Measurements from ENCODE around the gene UCN. TPM values are rescaled to one million over a fixed set of nuclear protein-coding genes. Genes with fewer than 3 reads are reported as not detected.

UCN gene
- polyA plus RNA-seq, 1 donor (not counting 4 experiments of a cell fraction or from before 2014, with no cell fraction given) = 0.10 TPM

GRCh38 chr2:27347641-27348040, 39.4 kb upstream of the UCN start:
- DNase-seq (ENCODE audit: low read depth, low spot score) (no peak), FAIRE-seq (no peak)
- no peaks in the 10 kb centered on the region for H3K4me1 ChIP-seq (ENCODE audit: control insufficient read depth, extremely low read depth, insufficient read depth, low read length)
- no peak overlapping the region for H3K27ac ChIP-seq (ENCODE audit: control insufficient read depth, insufficient read depth, low read length)
- H2AFZ ChIP-seq (ENCODE audit: control insufficient read depth, low read length) = no peak overlapping the region
- H4K20me1 ChIP-seq (ENCODE audit: control insufficient read depth, extremely low read depth, insufficient read depth, low read length) = no peaks in the 10 kb centered on the region
- no peak overlapping the region for H3K4me3 ChIP-seq (ENCODE audit: control insufficient read depth in 2 of 3, extremely low read depth in 1 of 3, insufficient read depth in 2 of 3, low read depth in 1 of 3, low read length in 3 of 3)
- peaks cover 8 to 11% of the 10 kb centered on the region in 2 experiments for H3K36me3 ChIP-seq (ENCODE audit: control insufficient read depth in 2 of 2, extremely low read depth in 1 of 2, insufficient read depth in 2 of 2, low read length in 2 of 2)
- H3K9me1 ChIP-seq (ENCODE audit: control insufficient read depth, extremely low read depth, insufficient read depth, low read length) = no peaks in the 10 kb centered on the region
- no peak overlapping the region for H3K4me2 ChIP-seq (ENCODE audit: control insufficient read depth, extremely low read depth, insufficient read depth, low read depth, low read length)
- H3K9me3 ChIP-seq (ENCODE audit: control insufficient read depth, low read depth, low read length) = no peaks in the 10 kb centered on the region
- no peak for TF ChIP-seq EZH2 (IDR thresholded peaks at IDR 0.05; ENCODE audit: low read length)
- no peak overlapping the region for H3K9ac ChIP-seq (ENCODE audit: control insufficient read depth, extremely low read depth, insufficient read depth, low read length)
- dilution Hi-C loops (cut with MboI; ENCODE audit: extremely low pct_ligation_motif_present, low sequenced_read_pairs) = no loop called here
- H3K79me2 ChIP-seq (ENCODE audit: control insufficient read depth, insufficient read depth, low read length) = peaks cover 82% of the 10 kb centered on the region
- H3K27me3 ChIP-seq (ENCODE audit: control insufficient read depth, extremely low read depth, insufficient read depth, low read length) = no peaks in the 10 kb centered on the region

DNA sequence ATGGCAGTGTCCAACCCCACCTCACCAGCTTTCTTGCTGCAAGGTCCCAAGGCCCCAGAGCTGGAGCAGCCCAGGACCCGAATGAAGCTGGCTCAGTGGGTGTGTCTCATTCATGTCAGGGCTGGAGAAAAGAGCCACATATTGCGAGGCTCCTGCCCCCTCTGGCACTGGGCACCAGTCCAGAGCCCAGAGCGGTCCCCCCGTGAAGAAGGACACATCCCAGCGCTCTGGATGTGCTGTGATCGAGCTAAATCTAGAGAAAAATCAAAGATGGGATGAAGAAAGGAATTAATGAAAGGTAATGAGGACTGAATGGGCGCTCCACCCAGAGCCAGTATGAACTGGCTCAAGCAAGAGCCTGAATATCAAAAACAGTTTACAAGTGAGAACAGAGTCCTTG, 27.9 kb upstream of the UCN start:
- Histone ChIP-seq H3K4me2 (ENCODE audit: control insufficient read depth, extremely low read depth, insufficient read depth, low read depth, low read length) (no peak overlapping the region), H3K9ac (ENCODE audit: control insufficient read depth, extremely low read depth, insufficient read depth, low read length) (no peak overlapping the region), H3K9me1 (ENCODE audit: control insufficient read depth, extremely low read depth, insufficient read depth, low read length) (no peaks in the 10 kb centered on the region), H3K79me2 (ENCODE audit: control insufficient read depth, insufficient read depth, low read length) (no peaks in the 10 kb centered on the region), H3K9me3 (ENCODE audit: control insufficient read depth, low read depth, low read length) (no peaks in the 10 kb centered on the region), H3K27ac (ENCODE audit: control insufficient read depth, insufficient read depth, low read length) (no peak overlapping the region), H2AFZ (ENCODE audit: control insufficient read depth, low read length) (no peak overlapping the region), H3K4me3 (ENCODE audit: control insufficient read depth in 2 of 3, extremely low read depth in 1 of 3, insufficient read depth in 2 of 3, low read depth in 1 of 3, low read length in 3 of 3) (no peak overlapping the region), H3K27me3 (ENCODE audit: control insufficient read depth, extremely low read depth, insufficient read depth, low read length) (no peaks in the 10 kb centered on the region), H3K4me1 (ENCODE audit: control insufficient read depth, extremely low read depth, insufficient read depth, low read length) (no peaks in the 10 kb centered on the region), H4K20me1 (ENCODE audit: control insufficient read depth, extremely low read depth, insufficient read depth, low read length) (no peaks in the 10 kb centered on the region), H3K36me3 (ENCODE audit: control insufficient read depth in 2 of 2, extremely low read depth in 1 of 2, insufficient read depth in 2 of 2, low read length in 2 of 2) (peaks cover 39 to 41% of the 10 kb centered on the region in 2 experiments)
- dilution Hi-C loops (cut with MboI; ENCODE audit: extremely low pct_ligation_motif_present, low sequenced_read_pairs) = no loop called here
- no peak for FAIRE-seq
- DNase-seq (ENCODE audit: low read depth, low spot score) = no peak
- TF ChIP-seq, protein P1, sequence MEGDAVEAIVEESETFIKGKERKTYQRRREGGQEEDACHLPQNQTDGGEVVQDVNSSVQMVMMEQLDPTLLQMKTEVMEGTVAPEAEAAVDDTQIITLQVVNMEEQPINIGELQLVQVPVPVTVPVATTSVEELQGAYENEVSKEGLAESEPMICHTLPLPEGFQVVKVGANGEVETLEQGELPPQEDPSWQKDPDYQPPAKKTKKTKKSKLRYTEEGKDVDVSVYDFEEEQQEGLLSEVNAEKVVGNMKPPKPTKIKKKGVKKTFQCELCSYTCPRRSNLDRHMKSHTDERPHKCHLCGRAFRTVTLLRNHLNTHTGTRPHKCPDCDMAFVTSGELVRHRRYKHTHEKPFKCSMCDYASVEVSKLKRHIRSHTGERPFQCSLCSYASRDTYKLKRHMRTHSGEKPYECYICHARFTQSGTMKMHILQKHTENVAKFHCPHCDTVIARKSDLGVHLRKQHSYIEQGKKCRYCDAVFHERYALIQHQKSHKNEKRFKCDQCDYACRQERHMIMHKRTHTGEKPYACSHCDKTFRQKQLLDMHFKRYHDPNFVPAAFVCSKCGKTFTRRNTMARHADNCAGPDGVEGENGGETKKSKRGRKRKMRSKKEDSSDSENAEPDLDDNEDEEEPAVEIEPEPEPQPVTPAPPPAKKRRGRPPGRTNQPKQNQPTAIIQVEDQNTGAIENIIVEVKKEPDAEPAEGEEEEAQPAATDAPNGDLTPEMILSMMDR (optimal IDR thresholded peaks at IDR 0.05 in 1 of 3, IDR thresholded peaks at IDR 0.05 in 1 of 3, conservative IDR thresholded peaks at IDR 0.05 in 1 of 3; ENCODE audit: extremely low read depth in 1 of 3, insufficient read depth in 2 of 3, low read length in 3 of 3) = no peak
- TF ChIP-seq EZH2 (IDR thresholded peaks at IDR 0.05; ENCODE audit: low read length) = no peak

DNA sequence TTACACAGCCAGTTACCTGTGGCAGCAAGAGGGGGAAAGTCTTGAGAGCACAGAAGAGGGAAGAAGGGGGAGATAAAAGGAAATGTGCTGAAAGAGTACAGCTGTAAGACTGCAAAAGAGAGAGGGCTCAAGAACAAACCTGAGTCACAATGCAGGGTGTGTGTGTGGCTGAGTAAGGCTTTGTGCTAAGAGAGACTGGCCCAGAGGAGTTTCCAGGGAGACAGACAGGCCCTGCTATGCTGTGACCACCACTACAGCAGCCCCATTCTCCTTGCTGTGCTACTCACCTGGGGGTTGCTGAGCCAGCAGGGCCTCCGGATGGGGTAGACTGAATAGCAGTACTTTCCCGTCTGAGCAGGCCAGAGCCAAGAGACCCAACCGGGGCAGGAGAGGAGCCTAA, 27.1 kb upstream of the UCN start:
- dilution Hi-C loops (cut with MboI; ENCODE audit: extremely low pct_ligation_motif_present, low sequenced_read_pairs) = no loop called here

More for the DNA sequence above, 27.1 kb upstream of the UCN start:
- H3K9me3 ChIP-seq (ENCODE audit: control insufficient read depth, low read depth, low read length) = no peaks in the 10 kb centered on the region
- H3K27me3 ChIP-seq (ENCODE audit: control insufficient read depth, extremely low read depth, insufficient read depth, low read length) = no peaks in the 10 kb centered on the region
- no peaks in the 10 kb centered on the region for H3K9me1 ChIP-seq (ENCODE audit: control insufficient read depth, extremely low read depth, insufficient read depth, low read length)
- no peaks in the 10 kb centered on the region for H3K79me2 ChIP-seq (ENCODE audit: control insufficient read depth, insufficient read depth, low read length)
- DNase-seq (ENCODE audit: low read depth, low spot score) (no peak), FAIRE-seq (no peak)
- H3K4me1 ChIP-seq (ENCODE audit: control insufficient read depth, extremely low read depth, insufficient read depth, low read length) = no peaks in the 10 kb centered on the region
- no peak overlapping the region for H3K4me3 ChIP-seq (ENCODE audit: control insufficient read depth in 2 of 3, extremely low read depth in 1 of 3, insufficient read depth in 2 of 3, low read depth in 1 of 3, low read length in 3 of 3)
- no peak overlapping the region for H3K27ac ChIP-seq (ENCODE audit: control insufficient read depth, insufficient read depth, low read length)
- H3K4me2 ChIP-seq (ENCODE audit: control insufficient read depth, extremely low read depth, insufficient read depth, low read depth, low read length) = no peak overlapping the region
- no peaks in the 10 kb centered on the region for H4K20me1 ChIP-seq (ENCODE audit: control insufficient read depth, extremely low read depth, insufficient read depth, low read length)
- peaks cover 38 to 45% of the 10 kb centered on the region in 2 experiments for H3K36me3 ChIP-seq (ENCODE audit: control insufficient read depth in 2 of 2, extremely low read depth in 1 of 2, insufficient read depth in 2 of 2, low read length in 2 of 2)
- H3K9ac ChIP-seq (ENCODE audit: control insufficient read depth, extremely low read depth, insufficient read depth, low read length) = no peak overlapping the region
- TF ChIP-seq EZH2 (IDR thresholded peaks at IDR 0.05; ENCODE audit: low read length) = no peak
- TF ChIP-seq, protein P1 (optimal IDR thresholded peaks at IDR 0.05 in 1 of 3, IDR thresholded peaks at IDR 0.05 in 1 of 3, conservative IDR thresholded peaks at IDR 0.05 in 1 of 3; ENCODE audit: extremely low read depth in 1 of 3, insufficient read depth in 2 of 3, low read length in 3 of 3) = no peak
- H2AFZ ChIP-seq (ENCODE audit: control insufficient read depth, low read length) = no peak overlapping the region

Data from keratinocyte (primary cell).